K562 (cell line): ENCODE measurements around the gene APPL2. TPM values are rescaled to one million over a fixed set of nuclear protein-coding genes. Genes with fewer than 3 reads are reported as not detected.

Experiments used
- LARP7 ChIP-seq: fragments of 450-650 bp; IDR thresholded peaks from 2 replicates; pipeline ENCODE4 v1.6.1; 2016
- NFE2L1 ChIP-seq: fragments of 450-650 bp; IDR thresholded peaks from 2 replicates; pipeline ENCODE4 v1.6.1; 2016; ENCODE audit warnings: missing genetic modification characterization, low read depth, mild to moderate bottlenecking, missing compliant biosample characterization, moderate library complexity, borderline replicate concordance
- STAT5A ChIP-seq: IDR thresholded peaks from 2 replicates; pipeline ENCODE4 v1.6.1; 2012; ENCODE audit warnings: low read length, inconsistent platforms, borderline replicate concordance
- polyA plus RNA-seq, 8 experiments: library from polyadenylated mRNA; depleted of rRNA in 4 of 8; stranded (reverse) in 5 of 8; unstranded in 3 of 8; fragments of >200 nt; fragmentation: Nextera tagmentation in 2 of 8; fragmentation: Illumina TruSeq in 1 of 8; extraction: Ambion mirVana in 2 of 8; extraction: Trizol in 1 of 8; gene quantifications; 2 replicates each; pipeline versions ENCODE4 v1.2.1 to v1.2.3, GENCODE V29; 2011 to 2014; ENCODE audit warnings: inconsistent platforms in 1 of 8, missing spikeins in 1 of 8
- total RNA-seq, 7 experiments: library from RNA; depleted of rRNA in 6 of 7; stranded (reverse); fragments of >200 nt in 6 of 7; fragmentation: Illumina TruSeq in 2 of 7; extraction: Trizol in 2 of 7; gene quantifications; 2 replicates each; pipeline versions ENCODE4 v1.2.1 to v1.2.3, GENCODE V29; 2011 to 2021; ENCODE audit warnings: low replicate concordance in 1 of 7
- TF ChIP-seq, protein P1 (sequence below): fragments of 450-650 bp; IDR thresholded peaks from 2 replicates; pipeline ENCODE4 v1.6.1; 2016; ENCODE audit warnings: low read depth

The APPL2 gene
- total and polyA plus RNA-seq, 9 of the 15 experiments (the other 6 are each of a cell fraction or from before 2014, with no cell fraction given): 2.1 to 14.4 (median 8.2) TPM

DNA sequence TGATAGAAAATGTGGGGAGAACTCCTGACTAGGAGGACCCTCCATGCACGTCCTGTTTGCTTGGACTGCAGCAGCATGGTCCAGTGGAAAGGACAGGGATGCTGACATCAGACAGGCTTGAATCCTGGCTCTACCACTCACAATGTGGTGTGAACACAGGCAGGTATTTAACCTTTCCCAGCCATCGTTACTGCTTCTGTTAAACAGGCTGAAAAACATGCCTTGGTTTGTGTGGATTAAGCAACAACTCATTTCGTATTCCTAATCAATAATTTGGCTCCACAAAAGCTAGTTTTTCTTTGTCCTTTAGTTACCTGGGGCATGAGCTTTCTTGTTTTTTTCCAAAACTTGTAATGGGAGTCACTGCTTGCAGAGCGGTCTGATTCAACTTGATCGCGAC, 41.0 kb downstream of the APPL2 start (continued):
- TF ChIP-seq, protein P1, sequence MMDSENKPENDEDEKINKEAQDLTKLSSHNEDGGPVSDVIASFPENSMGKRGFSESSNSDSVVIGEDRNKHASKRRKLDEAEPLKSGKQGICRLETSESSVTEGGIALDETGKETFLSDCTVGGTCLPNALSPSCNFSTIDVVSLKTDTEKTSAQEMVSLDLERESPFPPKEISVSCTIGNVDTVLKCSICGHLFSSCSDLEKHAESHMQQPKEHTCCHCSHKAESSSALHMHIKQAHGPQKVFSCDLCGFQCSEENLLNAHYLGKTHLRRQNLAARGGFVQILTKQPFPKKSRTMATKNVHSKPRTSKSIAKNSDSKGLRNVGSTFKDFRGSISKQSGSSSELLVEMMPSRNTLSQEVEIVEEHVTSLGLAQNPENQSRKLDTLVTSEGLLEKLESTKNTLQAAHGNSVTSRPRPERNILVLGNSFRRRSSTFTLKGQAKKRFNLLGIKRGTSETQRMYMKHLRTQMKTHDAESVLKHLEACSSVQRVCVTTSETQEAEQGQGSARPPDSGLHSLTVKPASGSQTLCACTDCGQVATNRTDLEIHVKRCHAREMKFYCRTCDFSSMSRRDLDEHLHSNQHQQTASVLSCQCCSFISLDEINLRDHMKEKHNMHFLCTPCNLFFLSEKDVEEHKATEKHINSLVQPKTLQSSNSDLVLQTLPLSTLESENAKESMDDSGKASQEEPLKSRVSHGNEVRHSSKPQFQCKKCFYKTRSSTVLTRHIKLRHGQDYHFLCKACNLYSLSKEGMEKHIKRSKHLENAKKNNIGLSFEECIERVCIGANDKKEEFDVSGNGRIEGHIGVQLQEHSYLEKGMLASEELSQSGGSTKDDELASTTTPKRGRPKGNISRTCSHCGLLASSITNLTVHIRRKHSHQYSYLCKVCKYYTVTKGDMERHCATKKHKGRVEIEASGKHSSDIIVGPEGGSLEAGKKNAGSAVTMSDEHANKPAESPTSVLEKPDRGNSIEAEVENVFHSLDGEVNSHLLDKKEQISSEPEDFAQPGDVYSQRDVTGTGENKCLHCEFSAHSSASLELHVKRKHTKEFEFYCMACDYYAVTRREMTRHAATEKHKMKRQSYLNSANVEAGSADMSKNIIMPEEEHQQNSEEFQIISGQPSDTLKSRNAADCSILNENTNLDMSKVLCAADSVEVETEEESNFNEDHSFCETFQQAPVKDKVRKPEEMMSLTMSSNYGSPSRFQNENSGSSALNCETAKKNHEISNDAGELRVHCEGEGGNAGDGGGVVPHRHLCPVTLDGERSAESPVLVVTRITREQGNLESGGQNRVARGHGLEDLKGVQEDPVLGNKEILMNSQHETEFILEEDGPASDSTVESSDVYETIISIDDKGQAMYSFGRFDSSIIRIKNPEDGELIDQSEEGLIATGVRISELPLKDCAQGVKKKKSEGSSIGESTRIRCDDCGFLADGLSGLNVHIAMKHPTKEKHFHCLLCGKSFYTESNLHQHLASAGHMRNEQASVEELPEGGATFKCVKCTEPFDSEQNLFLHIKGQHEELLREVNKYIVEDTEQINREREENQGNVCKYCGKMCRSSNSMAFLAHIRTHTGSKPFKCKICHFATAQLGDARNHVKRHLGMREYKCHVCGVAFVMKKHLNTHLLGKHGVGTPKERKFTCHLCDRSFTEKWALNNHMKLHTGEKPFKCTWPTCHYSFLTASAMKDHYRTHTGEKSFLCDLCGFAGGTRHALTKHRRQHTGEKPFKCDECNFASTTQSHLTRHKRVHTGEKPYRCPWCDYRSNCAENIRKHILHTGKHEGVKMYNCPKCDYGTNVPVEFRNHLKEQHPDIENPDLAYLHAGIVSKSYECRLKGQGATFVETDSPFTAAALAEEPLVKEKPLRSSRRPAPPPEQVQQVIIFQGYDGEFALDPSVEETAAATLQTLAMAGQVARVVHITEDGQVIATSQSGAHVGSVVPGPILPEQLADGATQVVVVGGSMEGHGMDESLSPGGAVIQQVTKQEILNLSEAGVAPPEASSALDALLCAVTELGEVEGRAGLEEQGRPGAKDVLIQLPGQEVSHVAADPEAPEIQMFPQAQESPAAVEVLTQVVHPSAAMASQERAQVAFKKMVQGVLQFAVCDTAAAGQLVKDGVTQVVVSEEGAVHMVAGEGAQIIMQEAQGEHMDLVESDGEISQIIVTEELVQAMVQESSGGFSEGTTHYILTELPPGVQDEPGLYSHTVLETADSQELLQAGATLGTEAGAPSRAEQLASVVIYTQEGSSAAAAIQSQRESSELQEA: no peak
- no peak for TF ChIP-seq NFE2L1 (tag)
- no peak for TF ChIP-seq STAT5A
- TF ChIP-seq LARP7: no peak
- TF ChIP-seq, all 486 proteins: peak for 0
